Retina (tissue), 1 donor: ENCODE measurements around the gene ABCA2.
A peak's percentile ranks its signal among the peaks of the same experiment; 100 is the strongest.
"Not testable (repeated sequence)": the region's sequence is repeated elsewhere in the genome, so short reads cannot be mapped to it uniquely, and the experiment has no call there.

Source experiments
- DNase-seq: peaks from one replicate; pipeline ENCODE4 v3.0.0-alpha.2; 2016

Gene ABCA2

DNA sequence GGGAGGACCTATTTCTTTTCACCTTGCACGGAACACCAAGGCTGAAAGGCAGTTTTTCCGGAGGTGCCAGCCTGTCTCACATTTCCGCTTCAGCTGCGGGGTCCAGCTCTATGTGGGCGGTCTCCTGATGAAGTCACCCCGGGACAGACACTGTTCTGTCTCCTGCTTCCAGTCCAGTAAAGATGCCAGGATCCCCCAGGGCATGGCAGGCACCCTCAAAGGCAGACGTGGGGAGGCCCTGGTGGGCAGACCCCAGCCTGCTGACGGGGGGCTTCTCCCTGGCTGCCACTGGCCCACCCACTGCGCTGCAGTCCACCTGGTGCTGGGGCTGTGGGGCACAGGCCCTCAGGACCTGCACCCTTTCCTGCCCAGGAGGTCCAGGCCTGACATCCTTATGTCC, 34.8 kb upstream of the ABCA2 start:
- DNase-seq = not testable (repeated sequence)

DNA sequence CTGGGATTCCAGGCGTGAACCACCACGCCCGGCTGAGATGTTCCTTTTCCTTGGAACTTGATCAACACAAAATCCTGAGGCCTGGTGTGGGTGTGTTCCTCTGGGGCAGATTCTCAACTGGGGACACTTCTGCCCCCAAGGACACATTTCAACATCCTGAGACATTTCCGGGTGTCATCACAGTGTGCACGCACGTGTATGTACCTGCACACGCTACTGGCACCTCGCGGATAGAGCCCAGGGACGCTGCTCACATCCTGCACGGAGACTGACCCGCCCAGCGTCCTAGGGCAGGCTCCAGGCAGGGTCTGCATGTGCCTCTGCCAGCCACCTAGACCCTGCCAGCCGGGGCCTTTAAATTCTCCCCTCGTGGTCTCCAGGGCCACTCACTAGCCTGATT, 34.3 kb upstream of the ABCA2 start:
- no peak for DNase-seq

DNA sequence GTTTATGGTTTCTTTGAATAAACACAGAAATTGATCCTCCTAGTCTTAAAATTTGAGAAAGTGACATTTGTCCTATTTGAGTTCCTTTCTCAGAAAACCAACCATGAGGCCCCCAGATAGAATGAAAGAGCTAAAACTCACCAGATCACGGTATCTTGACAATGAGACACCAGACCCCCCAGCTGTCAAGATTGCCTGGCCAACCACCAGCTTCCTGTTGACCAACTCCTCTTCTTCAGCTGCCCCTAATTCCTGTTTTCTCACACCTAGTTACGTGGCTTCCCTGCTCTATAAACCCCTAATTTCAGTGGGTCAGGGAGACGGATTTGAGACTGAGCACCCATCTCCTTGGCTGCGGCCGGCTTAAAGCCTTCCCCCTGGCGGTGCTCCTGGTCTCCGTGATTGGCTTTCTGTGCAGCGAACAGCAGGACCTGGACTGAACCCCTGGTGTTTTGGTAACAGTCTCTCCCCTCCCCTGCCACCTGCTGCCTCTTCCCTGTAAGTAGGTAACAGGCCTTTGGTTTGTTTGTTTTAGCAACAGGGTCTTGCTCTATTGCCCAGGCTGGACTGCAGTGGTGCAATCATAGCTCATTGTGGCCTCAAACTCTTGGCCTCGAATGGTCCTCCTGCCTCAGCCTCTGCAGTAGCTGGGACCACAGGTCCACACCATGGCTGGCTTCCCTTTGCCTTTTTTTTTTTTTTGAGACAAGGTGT, 30.6 kb upstream of the ABCA2 start:
- DNase-seq = no peak

DNA sequence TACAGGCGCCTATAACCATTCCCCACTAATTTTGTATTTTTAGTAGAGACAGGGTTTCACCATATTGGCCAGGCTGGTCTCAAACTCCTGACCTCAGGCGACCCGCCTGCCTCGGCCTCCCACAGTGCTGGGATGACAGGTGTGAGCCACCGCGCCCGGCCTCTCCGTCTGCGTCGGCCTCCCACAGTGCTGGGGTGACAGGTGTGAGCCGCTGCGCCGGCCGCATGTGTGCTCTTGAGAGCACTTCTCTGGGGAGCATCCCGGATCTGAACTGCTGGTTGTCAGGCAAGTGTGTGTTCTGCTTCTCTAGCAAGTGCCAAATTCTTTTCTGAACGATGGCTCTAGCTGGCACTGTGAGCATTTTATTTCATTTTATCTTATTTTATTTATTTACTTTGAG, 29.5 kb upstream of the ABCA2 start:
- DNase-seq = no peak

DNA sequence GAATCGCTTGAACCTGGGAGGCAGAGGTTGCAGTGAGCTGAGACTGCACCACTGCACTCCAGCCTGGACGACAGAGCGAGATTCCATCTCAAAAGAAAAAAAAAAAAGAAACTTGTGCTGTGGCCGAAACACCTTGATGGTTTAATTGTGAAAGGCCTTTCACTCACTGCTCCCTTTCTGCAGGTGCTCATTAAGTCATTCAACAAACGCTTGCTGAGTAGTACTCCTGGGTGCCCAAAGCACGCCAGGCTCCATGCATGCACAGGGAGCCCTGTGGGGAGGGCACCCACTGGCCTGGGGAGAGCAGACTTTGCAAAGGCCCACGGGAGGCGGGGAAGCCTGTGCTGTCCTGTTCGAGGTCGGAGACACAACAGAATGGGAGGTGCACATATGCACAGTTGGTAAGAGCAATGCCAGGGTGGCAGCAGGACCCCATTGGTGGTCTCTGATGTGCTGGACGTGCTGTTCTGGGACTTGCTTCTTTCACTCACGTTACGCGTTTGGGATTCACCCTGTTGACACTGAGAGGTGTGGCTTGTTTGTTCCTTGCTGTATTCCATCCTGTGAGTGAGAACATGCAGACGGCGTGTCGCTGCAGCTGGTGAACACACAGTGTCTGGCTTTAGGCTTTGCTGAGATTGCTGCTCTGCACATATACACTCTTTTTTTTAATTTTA, 28.8 kb upstream of the ABCA2 start:
- DNase-seq = no peak

DNA sequence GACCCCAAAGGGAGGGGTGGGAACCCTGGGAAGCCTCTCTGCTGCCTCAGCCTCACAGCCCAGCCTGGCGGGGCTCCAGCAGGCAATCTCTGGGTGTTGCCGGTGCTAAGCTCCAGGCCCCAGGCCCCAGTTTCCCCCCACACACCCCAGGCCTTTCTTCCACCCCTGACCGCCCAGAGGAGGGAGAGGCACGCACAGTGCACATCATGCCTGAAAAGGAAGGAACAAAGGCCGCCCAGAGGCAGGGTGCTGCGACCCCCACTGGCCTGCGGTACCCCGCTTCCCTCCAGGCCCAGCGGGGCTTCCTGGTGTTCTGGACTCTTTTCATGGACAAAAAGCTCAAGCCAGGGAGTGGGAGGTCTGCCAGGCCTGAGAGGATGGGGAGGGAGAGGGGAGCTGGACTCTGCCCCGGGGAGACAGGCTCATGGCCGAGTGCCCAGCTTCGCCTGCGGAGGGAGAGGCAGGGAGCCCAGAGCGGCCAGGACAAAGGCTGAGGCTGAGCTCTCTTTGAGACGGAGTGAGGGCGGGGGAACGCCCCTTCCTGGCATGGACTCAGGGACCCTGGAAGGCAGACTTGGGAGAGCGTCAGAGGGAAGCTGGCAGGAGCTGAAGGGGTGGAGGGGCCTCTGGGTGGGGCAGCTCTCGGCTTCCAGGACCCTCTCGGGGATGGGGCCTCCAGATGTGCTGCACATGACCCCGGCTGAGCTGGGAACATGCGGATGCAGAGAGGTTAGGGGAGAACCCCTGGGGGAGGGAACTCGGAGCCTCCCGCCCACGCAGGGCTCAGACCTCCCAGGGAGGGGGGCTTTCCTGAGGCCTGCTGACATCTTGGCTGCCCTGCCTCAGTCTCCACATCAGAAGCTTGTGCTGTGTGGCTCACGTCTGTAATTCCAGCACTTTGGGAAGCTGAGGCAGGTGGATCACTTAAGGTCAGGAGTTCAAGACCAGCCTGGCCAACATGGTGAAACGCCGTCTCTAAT, 27.6 kb upstream of the ABCA2 start:
- DNase-seq = no peak

DNA sequence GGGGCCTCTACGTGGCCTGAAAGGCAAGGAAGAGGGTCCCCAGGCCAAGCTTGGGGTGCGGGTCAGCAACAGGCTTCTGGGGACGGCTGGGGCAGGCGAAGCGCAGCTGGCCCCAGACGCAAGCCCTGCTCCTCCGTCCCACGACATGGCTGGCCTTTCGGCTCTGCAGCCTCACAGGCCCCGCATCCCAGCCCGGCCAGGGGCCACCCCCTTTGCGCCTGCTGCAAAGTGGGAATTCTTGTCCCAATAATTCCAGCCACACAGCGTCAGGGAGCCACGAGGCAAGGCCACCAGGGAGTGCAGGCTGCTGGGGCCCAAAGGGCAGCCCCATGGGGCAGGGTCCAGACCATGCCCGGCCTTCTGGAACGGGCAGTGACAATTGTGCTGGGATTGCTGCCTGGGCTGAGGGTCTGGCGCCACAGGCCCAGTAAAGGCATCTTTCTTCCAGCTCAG, 26.9 kb upstream of the ABCA2 start:
- DNase-seq = no peak

DNA sequence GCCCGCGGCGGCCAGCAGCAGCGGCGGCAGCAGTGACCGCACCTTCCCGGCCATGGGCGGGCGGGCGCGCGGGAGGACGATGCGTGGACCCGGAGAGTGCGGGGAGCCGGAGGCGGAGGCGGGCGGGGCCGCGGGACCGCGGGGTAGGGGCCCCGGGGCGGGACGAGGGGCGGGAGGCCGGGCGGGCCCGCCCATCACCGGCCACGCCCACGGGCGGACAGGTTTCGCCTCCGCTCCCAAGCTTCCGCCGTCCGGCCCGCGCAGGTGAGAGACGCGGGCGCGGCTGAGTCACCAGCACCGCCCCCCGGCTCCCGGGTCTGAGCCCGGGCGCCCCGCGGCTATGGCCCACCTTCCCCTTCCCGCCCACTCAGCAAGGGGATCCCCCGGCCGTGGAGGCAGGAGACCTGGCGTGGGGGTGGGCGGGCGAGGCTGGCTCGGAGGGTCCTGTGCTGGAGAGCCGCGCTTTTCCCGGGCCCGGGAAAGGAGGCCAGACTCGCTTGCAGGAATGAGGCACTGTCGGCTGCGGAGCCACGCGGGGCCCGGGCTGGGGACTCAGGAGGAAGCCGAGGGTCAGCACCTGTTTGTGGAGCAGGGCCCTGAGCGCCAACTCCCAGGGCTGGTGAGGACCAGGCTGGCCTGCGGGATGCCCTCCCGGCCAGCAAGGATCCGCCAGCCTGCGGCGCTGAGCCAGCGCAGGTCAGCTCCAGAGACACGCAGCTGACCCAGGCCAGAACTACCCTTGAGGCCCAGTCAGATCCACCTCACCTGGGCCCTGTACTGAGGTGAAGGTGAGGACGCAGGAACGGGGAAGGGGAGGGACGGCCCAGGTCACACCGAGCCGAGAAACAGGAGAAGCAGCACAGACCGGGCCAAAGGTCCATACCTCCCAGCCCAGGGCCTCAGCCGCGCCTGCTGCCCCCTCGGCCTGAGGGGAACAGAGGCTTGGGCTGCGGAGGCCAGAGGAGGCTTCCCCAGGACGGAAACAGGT, 26.2 kb upstream of the ABCA2 start, which contains the start of gene ENTPD2:
ENTPD2 (minus strand) TSS at position 118 of the 988 bp plus-strand sequence; CDS start at position 54, 64 bp downstream.
- DNase-seq = no peak

DNA sequence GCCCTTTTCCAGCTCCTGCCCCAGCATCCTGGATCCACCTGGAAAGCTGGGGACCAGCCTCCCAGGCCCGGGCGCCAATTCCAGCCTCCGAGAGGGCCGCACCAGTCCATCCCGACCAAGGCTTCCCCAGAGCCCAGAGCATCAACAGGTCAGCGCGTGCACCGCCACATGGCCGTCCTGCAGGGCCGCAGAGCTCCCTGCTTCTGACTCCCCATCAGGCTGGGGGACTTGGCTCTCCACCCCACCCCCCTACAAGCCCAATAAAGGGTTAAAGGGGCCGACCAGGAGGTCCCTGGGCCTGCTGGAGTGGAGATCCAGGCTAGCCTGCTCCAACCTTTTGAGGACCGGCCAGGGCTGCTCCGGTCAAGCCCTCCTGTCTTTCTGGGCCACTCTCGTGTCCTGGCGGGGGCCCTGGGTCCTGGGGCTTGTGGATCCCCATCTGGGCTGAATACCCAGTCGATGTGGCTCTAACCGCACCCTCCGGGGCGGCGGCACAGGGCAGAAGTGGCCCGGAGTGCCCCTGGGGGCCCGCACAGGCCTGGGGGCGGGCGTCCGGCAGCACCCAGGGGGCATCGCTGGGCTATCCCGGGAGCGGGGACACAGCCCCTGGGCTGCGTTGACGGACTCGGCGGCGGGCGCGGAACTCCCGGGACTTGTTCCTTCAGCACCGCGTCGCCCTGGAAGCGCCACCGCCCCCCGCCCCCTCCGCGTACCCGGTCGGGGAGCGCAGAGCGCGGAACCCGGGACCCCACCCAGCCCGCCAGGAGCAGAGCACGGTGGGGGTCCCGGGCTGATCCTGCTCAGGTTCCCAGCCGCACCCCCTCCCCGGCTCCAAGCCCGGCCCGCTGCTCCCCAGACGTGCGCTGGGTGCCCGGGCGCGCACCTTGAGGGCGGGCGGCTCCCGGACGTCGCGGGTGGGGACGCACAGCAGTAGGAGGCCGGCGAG, 25.2 kb upstream of the ABCA2 start:
- DNase-seq = no peak

DNA sequence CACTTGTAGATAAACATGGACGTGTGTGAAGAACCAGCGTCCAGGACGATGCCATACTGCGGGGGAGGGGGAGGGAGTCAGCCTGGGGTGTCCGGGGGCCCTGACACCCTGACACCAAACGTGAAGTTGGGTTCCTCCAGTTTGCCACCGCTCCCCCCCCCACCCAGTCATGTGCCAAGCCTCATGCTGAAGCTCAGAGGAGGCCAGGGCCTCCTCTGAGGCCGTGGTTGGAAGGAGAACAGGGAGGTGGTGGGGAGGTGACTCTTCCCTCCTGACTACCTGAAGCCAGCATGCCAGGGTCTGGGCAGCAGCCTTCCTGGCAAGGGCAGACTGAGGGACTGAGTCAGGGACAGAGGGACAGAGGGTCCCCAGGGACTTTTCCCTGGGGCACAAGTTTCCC, 24.3 kb upstream of the ABCA2 start:
- no peak for DNase-seq

DNA sequence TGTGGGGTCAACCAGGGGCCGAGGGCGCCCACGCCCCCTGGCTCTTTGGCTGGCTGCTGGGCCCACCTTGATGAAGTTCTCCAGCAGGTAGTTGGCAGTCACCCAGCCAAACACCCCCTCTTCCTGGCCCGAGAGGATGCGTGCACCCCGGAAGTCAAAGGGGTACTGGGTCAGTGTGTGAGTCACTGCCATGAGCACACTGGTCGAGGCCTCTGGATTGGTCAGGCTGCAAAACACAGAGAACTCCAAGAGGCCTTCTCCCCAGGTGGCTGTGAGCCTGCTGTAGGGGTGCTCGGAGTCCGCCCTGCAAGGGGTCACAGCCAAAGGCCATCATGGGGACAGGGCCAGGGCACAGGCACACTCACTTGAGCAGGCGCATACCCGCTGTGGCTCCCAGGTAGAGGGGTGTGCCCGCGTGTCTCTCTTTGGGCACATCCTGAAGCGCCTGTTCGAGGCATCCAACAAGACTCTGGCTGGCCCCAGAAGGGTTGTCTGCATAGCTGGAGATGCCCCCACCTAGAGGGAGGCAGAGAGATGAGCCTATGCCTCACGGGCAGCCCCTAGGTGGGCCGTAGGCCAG, 23.2 kb upstream of the ABCA2 start:
- no peak for DNase-seq

DNA sequence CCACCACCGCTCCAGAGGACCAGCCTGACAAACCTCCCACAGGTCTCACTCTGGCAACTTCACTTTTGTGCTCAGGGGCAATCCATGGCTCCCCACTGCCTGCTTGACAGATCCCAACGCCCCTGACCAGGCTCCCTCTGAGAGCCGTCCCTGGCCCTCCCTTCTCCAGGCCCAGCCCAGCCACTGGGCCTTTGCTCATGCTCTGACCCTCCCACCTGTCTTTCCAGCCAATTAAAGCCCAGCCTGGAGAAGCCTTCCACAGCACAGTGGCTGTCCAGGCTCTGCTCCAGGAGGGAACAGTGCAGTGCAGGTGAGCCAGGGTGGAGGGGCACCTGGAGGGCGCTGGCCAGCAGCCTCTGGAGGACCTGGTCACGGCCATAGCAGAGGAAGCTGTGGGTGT, 22.5 kb upstream of the ABCA2 start:
- no peak for DNase-seq

DNA sequence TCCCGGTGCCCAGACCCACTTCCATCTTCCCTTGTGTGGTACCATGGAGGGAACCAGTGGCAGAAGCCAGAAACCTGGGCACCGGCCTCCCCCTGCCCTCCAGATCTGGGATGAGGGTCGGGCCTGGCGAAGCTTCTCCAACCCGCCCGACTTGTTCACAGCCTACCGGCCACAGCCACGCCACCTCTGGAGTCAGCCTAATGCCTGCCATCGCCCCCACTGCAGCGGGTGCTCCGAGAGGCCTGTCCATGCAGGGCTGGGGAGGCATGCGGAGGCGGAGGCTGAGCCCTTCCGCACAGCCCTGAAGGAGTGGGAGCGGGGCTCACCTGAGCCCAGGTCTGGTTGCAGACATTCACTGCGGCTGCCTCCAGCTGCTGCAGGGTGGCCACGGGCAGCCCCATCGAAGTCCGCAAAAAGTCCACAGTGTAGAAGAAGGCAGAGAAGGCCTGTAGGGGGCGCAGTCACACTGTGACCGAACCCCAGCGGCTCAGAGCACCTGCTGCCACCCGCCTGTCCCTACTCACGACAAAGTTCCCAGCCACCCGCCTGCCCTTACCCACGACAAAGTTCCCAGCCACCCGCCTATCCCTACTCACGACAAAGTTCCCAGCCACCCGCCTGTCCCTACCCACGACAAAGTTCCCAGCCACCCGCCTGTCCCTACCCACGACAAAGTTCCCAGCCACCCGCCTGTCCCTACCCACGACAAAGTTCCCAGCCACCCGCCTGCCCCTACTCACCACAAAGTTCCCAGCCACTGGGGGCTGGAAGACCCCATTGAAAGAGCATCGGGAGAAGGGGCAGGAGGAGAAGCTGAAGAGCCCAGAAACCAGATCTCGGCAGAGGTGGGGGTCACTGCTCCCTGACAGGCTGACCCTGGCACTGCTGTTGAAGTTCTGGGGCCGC, 21.8 kb upstream of the ABCA2 start:
- DNase-seq = peak; percentile 70

DNA sequence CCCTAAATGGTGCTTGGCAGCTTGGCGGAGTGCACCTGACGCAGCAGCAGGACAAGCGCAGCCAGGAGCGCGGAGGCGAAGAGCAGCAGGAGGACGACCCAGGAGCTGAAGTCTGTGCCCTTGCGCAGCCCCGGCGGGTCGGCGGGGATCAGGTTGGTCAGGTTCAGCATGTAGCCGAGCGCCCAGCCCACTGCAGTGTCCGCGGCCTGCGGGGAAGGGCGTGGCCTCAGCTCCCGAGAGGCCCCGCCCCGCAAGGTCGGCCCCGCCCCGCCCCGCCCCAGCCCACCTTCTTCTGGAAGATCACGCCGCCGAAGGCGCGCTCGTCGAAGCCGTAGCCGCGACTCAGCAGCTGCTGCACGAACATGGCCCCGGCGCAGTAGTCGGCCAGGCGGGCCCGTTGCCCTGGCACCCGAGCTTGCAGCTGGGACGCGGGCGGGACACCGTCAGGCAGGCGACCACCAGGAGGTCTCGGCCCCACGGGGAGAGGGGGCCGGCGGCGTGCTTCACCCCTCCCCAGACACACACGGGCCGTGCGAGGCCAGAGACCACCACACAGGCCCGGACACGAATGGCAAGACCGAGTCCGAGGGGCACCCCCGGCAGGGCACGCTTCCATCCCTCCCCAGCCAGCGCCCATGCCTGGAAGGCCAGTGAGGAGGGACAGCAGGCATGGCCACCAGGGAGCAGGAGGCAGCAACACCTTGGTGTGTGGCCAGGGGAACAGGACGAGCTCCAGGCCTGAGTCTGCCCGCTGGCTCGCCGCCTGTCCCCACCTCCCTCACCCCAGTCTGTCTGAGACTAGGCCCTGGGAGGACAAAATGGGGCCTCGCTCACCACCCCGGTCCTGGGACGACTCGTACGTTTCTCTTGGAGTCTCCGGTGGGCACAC, 20.9 kb upstream of the ABCA2 start:
- no peak for DNase-seq

DNA sequence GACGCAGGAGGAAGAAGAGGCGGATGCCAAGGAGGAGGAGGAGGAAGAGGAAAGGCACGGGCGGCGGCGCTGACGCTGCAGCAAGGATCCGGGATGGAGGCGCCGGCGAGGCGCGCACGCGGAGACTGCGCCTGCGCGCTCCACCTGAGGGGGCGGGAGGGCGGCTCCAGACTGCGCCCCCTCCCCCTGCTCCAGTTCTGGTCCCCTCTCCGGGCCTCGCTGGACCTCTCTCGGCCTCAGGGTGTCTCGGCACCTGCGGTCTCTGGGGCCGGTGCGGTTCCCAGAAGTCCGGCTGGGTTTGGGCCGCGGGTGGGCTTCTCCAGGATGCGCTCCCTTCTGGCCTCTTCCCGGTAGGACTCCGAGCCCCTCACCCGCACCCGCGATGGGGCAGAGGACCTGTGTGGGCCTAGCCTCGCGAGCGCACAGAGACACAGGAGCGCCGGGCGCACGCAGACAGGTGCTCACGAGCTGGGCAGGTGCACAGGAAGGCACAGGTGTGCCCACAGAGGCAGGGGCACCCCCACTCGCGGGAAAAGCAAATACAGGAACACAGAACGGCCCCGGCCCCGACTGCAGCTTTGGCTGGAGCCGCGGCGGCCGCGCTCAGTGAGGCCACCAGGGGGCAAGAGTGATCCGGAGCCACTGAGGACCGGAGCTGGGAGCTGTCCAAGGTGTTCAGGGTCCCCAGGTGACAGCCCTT, 18.2 kb upstream of the ABCA2 start, which contains the start of gene NPDC1:
NPDC1 (minus strand) TSS at position 90 of the 700 bp plus-strand sequence. CDS start 188 bp downstream, outside the sequence.
- DNase-seq = peak; percentile 95

DNA sequence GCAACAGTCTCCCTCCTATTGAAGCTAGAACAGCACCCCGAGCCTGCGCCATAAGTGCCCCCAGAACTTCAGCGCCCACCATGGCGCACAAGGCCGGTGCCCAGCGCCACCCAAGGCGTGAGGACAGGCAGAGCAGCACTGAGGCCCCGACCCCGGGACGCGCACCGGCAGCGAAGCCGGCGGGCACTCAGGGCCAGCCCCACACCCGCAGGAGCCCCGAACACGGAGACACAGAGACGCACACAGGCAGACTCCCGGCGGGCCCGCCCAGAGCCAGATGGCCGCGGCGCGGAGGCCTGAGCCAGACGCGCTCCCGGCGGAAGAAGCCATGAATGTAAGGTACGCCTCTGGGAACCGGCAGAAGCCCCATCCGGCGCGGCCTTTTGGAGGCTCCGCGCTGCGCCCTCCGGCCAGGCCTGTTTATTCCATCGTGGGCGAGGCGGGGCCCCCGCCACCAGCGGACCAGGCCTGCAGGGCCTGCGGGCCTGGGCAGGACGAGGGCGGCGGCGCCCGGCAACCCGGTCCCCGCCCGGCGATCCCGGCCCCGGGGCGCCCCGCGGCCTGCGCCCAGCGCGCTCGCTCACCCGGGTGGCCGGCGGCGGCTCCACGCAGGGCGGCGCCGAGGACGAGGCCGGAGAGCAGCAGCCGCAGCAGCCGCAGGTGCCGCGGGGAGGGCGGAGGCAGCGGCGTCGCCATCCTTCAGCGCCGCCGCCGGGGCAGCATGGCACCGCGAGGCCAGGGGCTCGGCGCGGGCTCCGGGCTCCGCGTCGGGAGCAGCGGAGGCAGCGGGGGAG, 17.5 kb upstream of the ABCA2 start:
- peak; percentile 77 for DNase-seq
